WTC11 (cell line): ENCODE measurements around the gene GALNT6. TPM values are rescaled to one million over a fixed set of nuclear protein-coding genes. Genes with fewer than 3 reads are reported as not detected.

ENCODE experiments used
- ATAC-seq: fragments of 200-7000 bp; cut with Tn5 transposase; 2 replicates; pipeline ENCODE4 v1.10.0; 2021; ENCODE audit warnings: mild to moderate bottlenecking, moderate library complexity
- CTCF ChIA-PET: fragments of 300-600 bp; sonication (Branson Sonifier 250); formaldehyde crosslinking; loops from one replicate; lab custom pipeline; 2021; ENCODE audit warnings: antibody characterized with exemption; lab: Charles Lee
- POLR2A ChIA-PET: fragments of 350-600 bp; sonication (Branson Sonifier 250); formaldehyde crosslinking; loops from one replicate; lab custom pipeline; 2021; ENCODE audit warnings: antibody characterized with exemption; lab: Charles Lee
- DNase-seq: peaks from one replicate; pipeline ENCODE4 v3.0.0; 2021; ENCODE audit warnings: low spot score
- H3K27ac Mint-ChIP-seq: 2 replicates; pipeline ENCODE4 v1.8.0; 2021; ENCODE audit warnings: mixed read lengths
- H3K27me3 Mint-ChIP-seq: 2 replicates; pipeline ENCODE4 v1.8.0; 2021; ENCODE audit warnings: low read depth, mild to moderate bottlenecking, moderate library complexity, mixed read lengths
- H3K36me3 Mint-ChIP-seq: 2 replicates; pipeline ENCODE4 v1.8.0; 2021; ENCODE audit warnings: mixed read lengths
- H3K4me1 Mint-ChIP-seq: 2 replicates; pipeline ENCODE4 v1.8.0; 2022; ENCODE audit warnings: mixed read lengths
- H3K4me3 Mint-ChIP-seq: 2 replicates; pipeline ENCODE4 v1.8.0; 2021; ENCODE audit warnings: mild to moderate bottlenecking, moderate library complexity, mixed read lengths
- H3K9me3 Mint-ChIP-seq: 2 replicates; pipeline ENCODE4 v1.8.0; 2021; ENCODE audit warnings: mixed read lengths
- ATF2 ChIP-seq: sonication (generic); formaldehyde crosslinking; IDR thresholded peaks from 2 replicates; pipeline ENCODE4 v1.8.1; 2022; ENCODE audit warnings: low read depth, missing genetic modification reagents, borderline replicate concordance
- CREB1 ChIP-seq: sonication (generic); formaldehyde crosslinking; IDR thresholded peaks from 2 replicates; pipeline ENCODE4 v1.8.0; 2023; ENCODE audit warnings: mild to moderate bottlenecking, missing genetic modification reagents
- CTCF ChIP-seq: fragments of 200-600 bp; IDR thresholded peaks from 2 replicates; pipeline ENCODE4 v1.8.0; 2022; ENCODE audit warnings: antibody characterized with exemption
- FOXK1 ChIP-seq: sonication (generic); formaldehyde crosslinking; IDR thresholded peaks from 2 replicates; pipeline ENCODE4 v1.8.0; 2022; ENCODE audit warnings: mild to moderate bottlenecking, moderate library complexity, missing genetic modification reagents
- FOXP1 ChIP-seq: sonication (generic); formaldehyde crosslinking; IDR thresholded peaks from 2 replicates; pipeline ENCODE4 v1.8.0; 2022; ENCODE audit warnings: missing genetic modification reagents, mild to moderate bottlenecking, moderate library complexity, borderline replicate concordance
- GTF2I ChIP-seq: fragments of 250-450 bp; sonication (Bioruptor Pico); conservative IDR thresholded peaks from 2 replicates; pipeline ENCODE4 v1.4.0; 2021; ENCODE audit warnings: mild to moderate bottlenecking
- IRF1 ChIP-seq: sonication (generic); formaldehyde crosslinking; IDR thresholded peaks from 2 replicates; pipeline ENCODE4 v1.8.0; 2023; ENCODE audit warnings: missing genetic modification reagents
- JUN ChIP-seq: sonication (generic); formaldehyde crosslinking; IDR thresholded peaks from 2 replicates; pipeline ENCODE4 v1.8.0; 2023; ENCODE audit warnings: mild to moderate bottlenecking, missing genetic modification reagents
- NFE2L1 ChIP-seq: sonication (generic); formaldehyde crosslinking; IDR thresholded peaks from 2 replicates; pipeline ENCODE4 v1.8.1; 2023; ENCODE audit warnings: missing genetic modification reagents
- OVOL2 ChIP-seq: fragments of 250-450 bp; sonication (Bioruptor Pico); IDR thresholded peaks from 2 replicates; pipeline ENCODE4 v1.9.0; 2021; ENCODE audit warnings: mild to moderate bottlenecking, borderline replicate concordance
- RELA ChIP-seq: sonication (generic); formaldehyde crosslinking; IDR thresholded peaks from 2 replicates; pipeline ENCODE4 v1.8.1; 2022; ENCODE audit warnings: missing genetic modification reagents, mild to moderate bottlenecking, borderline replicate concordance
- SOX15 ChIP-seq: fragments of 250-450 bp; sonication (Bioruptor Pico); IDR thresholded peaks from 2 replicates; pipeline ENCODE4 v1.9.0; 2021; ENCODE audit warnings: mild to moderate bottlenecking
- TEAD1 ChIP-seq: sonication (generic); formaldehyde crosslinking; IDR thresholded peaks from 2 replicates; pipeline ENCODE4 v1.8.0; 2022; ENCODE audit warnings: mild to moderate bottlenecking, missing genetic modification reagents
- TP53 ChIP-seq: sonication (generic); formaldehyde crosslinking; IDR thresholded peaks from 2 replicates; pipeline ENCODE4 v1.8.1; 2023; ENCODE audit warnings: mild to moderate bottlenecking, missing genetic modification reagents
- ZBTB21 ChIP-seq: sonication (generic); formaldehyde crosslinking; IDR thresholded peaks from 2 replicates; pipeline ENCODE4 v1.8.1; 2023; ENCODE audit warnings: mild to moderate bottlenecking, missing genetic modification reagents, borderline replicate concordance
- ZBTB43 ChIP-seq: sonication (generic); formaldehyde crosslinking; IDR thresholded peaks from 2 replicates; pipeline ENCODE4 v1.8.1; 2023; ENCODE audit warnings: mild to moderate bottlenecking, missing genetic modification reagents
- ZNF232 ChIP-seq: sonication (generic); formaldehyde crosslinking; IDR thresholded peaks from 2 replicates; pipeline ENCODE4 v1.8.0; 2022; ENCODE audit warnings: mild to moderate bottlenecking, missing genetic modification reagents
- ZNF416 ChIP-seq: fragments of 250-450 bp; sonication (Bioruptor Pico); IDR thresholded peaks from 2 replicates; pipeline ENCODE4 v1.9.0; 2021; ENCODE audit warnings: mild to moderate bottlenecking, inconsistent platforms
- ZNF425 ChIP-seq: fragments of 250-450 bp; sonication (Bioruptor Pico); conservative IDR thresholded peaks from 2 replicates; pipeline ENCODE4 v1.9.0; 2021; ENCODE audit warnings: mild to moderate bottlenecking
- ZNF532 ChIP-seq: fragments of 250-450 bp; sonication (Bioruptor Pico); IDR thresholded peaks from 2 replicates; pipeline ENCODE4 v1.9.0; 2021; ENCODE audit warnings: mild to moderate bottlenecking, borderline replicate concordance
- total RNA-seq: library from RNA; stranded (reverse); gene quantifications from 3 replicates; pipeline ENCODE4 v1.2.3, GENCODE V29; 2021

GALNT6 gene
- total RNA-seq, 1 experiment from 2014 or later = 18.3 TPM

GRCh38 chr12:51381226-51382079 is 9.8 kb downstream of the GALNT6 start:
- peak overlapping the region; percentile 7; the same call in 1 of the 2 replicates for H3K27ac Mint-ChIP-seq
- H3K27me3 Mint-ChIP-seq = no peaks in the 10 kb centered on the region
- peaks cover 35% of the 10 kb centered on the region for H3K4me1 Mint-ChIP-seq
- peaks cover 10% of the 10 kb centered on the region for H3K36me3 Mint-ChIP-seq
- no peak overlapping the region for H3K4me3 Mint-ChIP-seq
- DNase-seq = no peak
- CTCF ChIA-PET = interaction anchor here (1.0 kb wide), 1 partner anchor 43 kb away, joined by 3 read pairs; the partner anchor contains the start of gene SLC4A8
- no peak for TF ChIP-seq FOXP1 (CRISPR knock-in tag)
- TF ChIP-seq GTF2I = 0 out of 2 replicates have a peak, but pooled peaks have one; percentile 28
- TF ChIP-seq, all 79 proteins: peak for 1
- H3K9me3 Mint-ChIP-seq = no peaks in the 10 kb centered on the region
- ATAC-seq = no peak
- POLR2A ChIA-PET = no interaction called here

- Mint-ChIP-seq H3K27ac (no peak overlapping the region), H3K9me3 (no peaks in the 10 kb centered on the region), H3K27me3 (no peaks in the 10 kb centered on the region), H3K4me1 (peaks cover 32% of the 10 kb centered on the region), H3K36me3 (peaks cover 15% of the 10 kb centered on the region), H3K4me3 (no peak overlapping the region)
- ATAC-seq (no peak), DNase-seq (no peak)
- POLR2A ChIA-PET = no interaction called here
- CTCF ChIA-PET = no interaction called here
- TF ChIP-seq JUN (CRISPR knock-in tag) = no peak
- TF ChIP-seq ZNF425 (CRISPR knock-in tag) = no peak
- no peak for TF ChIP-seq TP53 (CRISPR knock-in tag)
- no peak for TF ChIP-seq ZNF532 (CRISPR knock-in tag)
- TF ChIP-seq FOXK1 (CRISPR knock-in tag) = no peak
- no peak for TF ChIP-seq ATF2
- no peak for TF ChIP-seq ZNF416 (CRISPR knock-in tag)
- TF ChIP-seq, all 79 proteins: peak for 0
These were observed 11.6 kb downstream of the GALNT6 start for GRCh38 chr12:51379571-51379970.

GRCh38 chr12:51378749-51379148 is 12.5 kb downstream of the GALNT6 start:
- ChIA-PET POLR2A (no interaction called here), CTCF (no interaction called here)
- Mint-ChIP-seq H3K4me1 (peaks cover 26% of the 10 kb centered on the region), H3K4me3 (no peak overlapping the region), H3K9me3 (no peaks in the 10 kb centered on the region), H3K36me3 (peaks cover 17% of the 10 kb centered on the region), H3K27ac (no peak overlapping the region), H3K27me3 (no peaks in the 10 kb centered on the region)
- DNase-seq = no peak
- ATAC-seq = no peak
- TF ChIP-seq GTF2I (no peak), CTCF (no peak), OVOL2 (CRISPR knock-in tag) (no peak), NFE2L1 (CRISPR knock-in tag) (no peak), SOX15 (CRISPR knock-in tag) (no peak), ZBTB43 (CRISPR knock-in tag) (no peak), ZBTB21 (CRISPR knock-in tag) (no peak), CREB1 (no peak), RELA (no peak), IRF1 (CRISPR knock-in tag) (no peak), TEAD1 (no peak), ZNF232 (no peak)
